ENCODE results near the gene IGF2BP3.
A peak's percentile ranks its signal among the peaks of the same experiment; 100 is the strongest.

GRCh38 chr7:23468526-23469149 lies 1.7 kb downstream of the IGF2BP3 start:
- TF ChIP-seq CTCF (IDR thresholded peaks at IDR 0.05 in 2 of 3, conservative IDR thresholded peaks at IDR 0.05 in 1 of 3; ENCODE audit: control insufficient read depth in 2 of 3, extremely low read depth in 1 of 3, insufficient read depth in 1 of 3, low read depth in 3 of 3, low read length in 3 of 3), result peak in 1 of 3 experiments; percentile 4; a peak in 1 of 6 replicates
- TF ChIP-seq, protein P1, sequence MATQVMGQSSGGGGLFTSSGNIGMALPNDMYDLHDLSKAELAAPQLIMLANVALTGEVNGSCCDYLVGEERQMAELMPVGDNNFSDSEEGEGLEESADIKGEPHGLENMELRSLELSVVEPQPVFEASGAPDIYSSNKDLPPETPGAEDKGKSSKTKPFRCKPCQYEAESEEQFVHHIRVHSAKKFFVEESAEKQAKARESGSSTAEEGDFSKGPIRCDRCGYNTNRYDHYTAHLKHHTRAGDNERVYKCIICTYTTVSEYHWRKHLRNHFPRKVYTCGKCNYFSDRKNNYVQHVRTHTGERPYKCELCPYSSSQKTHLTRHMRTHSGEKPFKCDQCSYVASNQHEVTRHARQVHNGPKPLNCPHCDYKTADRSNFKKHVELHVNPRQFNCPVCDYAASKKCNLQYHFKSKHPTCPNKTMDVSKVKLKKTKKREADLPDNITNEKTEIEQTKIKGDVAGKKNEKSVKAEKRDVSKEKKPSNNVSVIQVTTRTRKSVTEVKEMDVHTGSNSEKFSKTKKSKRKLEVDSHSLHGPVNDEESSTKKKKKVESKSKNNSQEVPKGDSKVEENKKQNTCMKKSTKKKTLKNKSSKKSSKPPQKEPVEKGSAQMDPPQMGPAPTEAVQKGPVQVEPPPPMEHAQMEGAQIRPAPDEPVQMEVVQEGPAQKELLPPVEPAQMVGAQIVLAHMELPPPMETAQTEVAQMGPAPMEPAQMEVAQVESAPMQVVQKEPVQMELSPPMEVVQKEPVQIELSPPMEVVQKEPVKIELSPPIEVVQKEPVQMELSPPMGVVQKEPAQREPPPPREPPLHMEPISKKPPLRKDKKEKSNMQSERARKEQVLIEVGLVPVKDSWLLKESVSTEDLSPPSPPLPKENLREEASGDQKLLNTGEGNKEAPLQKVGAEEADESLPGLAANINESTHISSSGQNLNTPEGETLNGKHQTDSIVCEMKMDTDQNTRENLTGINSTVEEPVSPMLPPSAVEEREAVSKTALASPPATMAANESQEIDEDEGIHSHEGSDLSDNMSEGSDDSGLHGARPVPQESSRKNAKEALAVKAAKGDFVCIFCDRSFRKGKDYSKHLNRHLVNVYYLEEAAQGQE (IDR thresholded peaks at IDR 0.05; ENCODE audit: low read depth, low read length), result no peak
- TF ChIP-seq NFIC (IDR thresholded peaks at IDR 0.05; ENCODE audit: low read depth, low read length), result no peak

Data from GM12878 (cell line).